HG03565 (cell line): ENCODE measurements around the gene IREB2.

Experiments used
- ATAC-seq: cut with Tn5 transposase; IDR thresholded peaks from one replicate; pipeline ENCODE4 v1.9.1; 2021; ENCODE audit warnings: mild to moderate bottlenecking, moderate library complexity; ENCODE audit not compliant: unreplicated experiment

The IREB2 gene

GRCh38 chr15:78405336-78405924 lies 32.6 kb upstream of the IREB2 start:
- ATAC-seq: no peak

GRCh38 chr15:78406016-78406585 lies 31.9 kb upstream of the IREB2 start:
- no peak for ATAC-seq

- no peak for ATAC-seq
These were observed 30.2 kb upstream of the IREB2 start for GRCh38 chr15:78407608-78408354.

GRCh38 chr15:78408355-78408640 lies 29.7 kb upstream of the IREB2 start:
- ATAC-seq: no peak

GRCh38 chr15:78408961-78409360 lies 29.1 kb upstream of the IREB2 start:
- no peak for ATAC-seq

- ATAC-seq: no peak
These were observed 27.0 kb upstream of the IREB2 start for GRCh38 chr15:78411061-78411460.

- no peak for ATAC-seq
These were observed 23.3 kb upstream of the IREB2 start for GRCh38 chr15:78414621-78415250.

GRCh38 chr15:78415284-78415683 lies 22.7 kb upstream of the IREB2 start:
- ATAC-seq: no peak

- no peak for ATAC-seq
These were observed 20.0 kb upstream of the IREB2 start for GRCh38 chr15:78417754-78418630.

GRCh38 chr15:78418686-78419085 lies 19.3 kb upstream of the IREB2 start:
- no peak for ATAC-seq

- ATAC-seq: no peak
These were observed 18.6 kb upstream of the IREB2 start for GRCh38 chr15:78419367-78419766.

- no peak for ATAC-seq
These were observed 17.8 kb upstream of the IREB2 start for GRCh38 chr15:78420220-78420619.

- ATAC-seq: no peak
These were observed 17.2 kb upstream of the IREB2 start for GRCh38 chr15:78420766-78421165.

- no peak for ATAC-seq
These were observed 16.6 kb upstream of the IREB2 start for GRCh38 chr15:78421238-78421965.

GRCh38 chr15:78422571-78423340 lies 15.3 kb upstream of the IREB2 start:
- ATAC-seq: no peak

- no peak for ATAC-seq
These were observed 13.3 kb upstream of the IREB2 start for GRCh38 chr15:78424673-78425072.

GRCh38 chr15:78425643-78426042 lies 12.4 kb upstream of the IREB2 start:
- no peak for ATAC-seq

GRCh38 chr15:78426300-78426699 lies 11.7 kb upstream of the IREB2 start:
- ATAC-seq: no peak

GRCh38 chr15:78427953-78428352 lies 10.1 kb upstream of the IREB2 start:
- no peak for ATAC-seq

- ATAC-seq: no peak
These were observed 8.5 kb upstream of the IREB2 start for GRCh38 chr15:78429477-78429876.
